ENCODE measurements around the gene PITPNM2. TPM values are rescaled to one million over a fixed set of nuclear protein-coding genes. Genes with fewer than 3 reads are reported as not detected.

Gene PITPNM2
- total and polyA plus RNA-seq, 9 of the 15 experiments (the other 6 are each of a cell fraction or from before 2014, with no cell fraction given): 0.03 to 10.8 (median 2.9) TPM

DNA sequence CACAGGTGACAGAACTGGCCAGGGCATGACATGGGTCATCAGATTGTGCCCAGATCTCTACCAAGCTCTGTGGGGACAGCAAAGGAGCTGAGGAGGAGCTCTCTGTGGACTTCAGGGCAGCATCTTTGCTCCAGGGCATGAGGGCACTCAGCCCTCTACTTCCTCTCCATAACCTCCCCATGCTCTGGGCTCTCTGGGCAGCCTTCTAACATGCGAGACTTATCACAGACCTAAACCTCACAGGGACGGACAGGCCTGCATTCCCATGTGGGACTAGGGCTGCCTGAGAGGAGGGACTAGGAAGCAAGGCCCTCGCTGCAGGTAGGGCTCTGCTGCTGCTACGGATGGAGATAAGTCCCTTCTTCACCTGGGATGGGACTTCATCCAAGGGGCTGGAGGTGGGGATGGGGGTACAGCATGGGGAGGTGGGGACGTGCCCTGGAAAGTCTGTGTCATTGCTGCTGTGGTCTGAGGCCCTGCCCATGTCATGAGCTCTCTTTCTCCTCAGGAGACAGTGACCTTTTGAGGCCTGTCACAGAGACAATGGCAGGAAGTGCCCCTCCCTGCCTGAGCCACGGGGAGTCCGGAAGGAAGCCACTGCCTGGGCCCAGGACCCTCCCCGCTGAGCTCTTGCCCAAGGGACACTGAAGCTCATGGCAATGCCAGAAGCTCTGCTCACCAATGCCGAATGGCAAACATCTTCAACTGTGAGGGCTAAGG is 44.1 kb downstream of the PITPNM2 start (continued):
- TF ChIP-seq ZBTB40 (IDR thresholded peaks at IDR 0.05) (peak; percentile 60; the same call in 1 of the 2 replicates), ZBTB40 (CRISPR knock-in tag; IDR thresholded peaks at IDR 0.05) (no peak), MEIS2 (IDR thresholded peaks at IDR 0.05; ENCODE audit: partially characterized antibody) (peak; percentile 73), ZBTB7A (IDR thresholded peaks at IDR 0.05; ENCODE audit: borderline replicate concordance, control insufficient read depth, low read depth, low read length) (peak; percentile 75; the same call in 1 of the 2 replicates)

All from K562 (cell line).